Activated CD4-positive, alpha-beta T cell treated with anti-CD3 and anti-CD28 coated beads, Interleukin-2, amount 50 U/mL, for 48 hours (primary cell): ENCODE results near the gene BGLAP.
"Not testable (repeated sequence)": the region's sequence is repeated elsewhere in the genome, so short reads cannot be mapped to it uniquely, and the experiment has no call there.

Experiments
- DNase-seq, 2 experiments: peaks; one replicate each; pipeline ENCODE4 v3.0.0-alpha.2; 2020

Gene BGLAP

DNA sequence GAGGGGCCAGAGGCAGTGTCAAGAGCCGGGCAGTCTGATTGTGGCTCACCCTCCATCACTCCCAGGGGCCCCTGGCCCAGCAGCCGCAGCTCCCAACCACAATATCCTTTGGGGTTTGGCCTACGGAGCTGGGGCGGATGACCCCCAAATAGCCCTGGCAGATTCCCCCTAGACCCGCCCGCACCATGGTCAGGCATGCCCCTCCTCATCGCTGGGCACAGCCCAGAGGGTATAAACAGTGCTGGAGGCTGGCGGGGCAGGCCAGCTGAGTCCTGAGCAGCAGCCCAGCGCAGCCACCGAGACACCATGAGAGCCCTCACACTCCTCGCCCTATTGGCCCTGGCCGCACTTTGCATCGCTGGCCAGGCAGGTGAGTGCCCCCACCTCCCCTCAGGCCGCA is at the start of gene BGLAP:
BGLAP (plus strand) TSS at position 259 of the 400 bp plus-strand sequence; CDS start at position 307, 48 bp downstream.
- DNase-seq = no peak

DNA sequence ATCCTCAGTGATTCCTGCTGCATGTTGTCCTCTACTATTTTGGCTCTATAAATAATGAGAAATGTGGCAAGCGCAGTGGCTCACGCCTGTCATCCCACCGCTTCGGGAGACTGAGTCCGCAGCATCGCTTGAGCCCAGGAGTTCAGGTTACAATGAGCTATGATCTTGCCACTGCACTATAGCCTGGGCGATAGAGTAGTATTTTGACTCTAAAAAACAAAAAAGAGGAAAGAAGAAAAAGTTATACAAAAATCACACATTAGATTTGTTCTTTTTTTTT is 48.8 kb upstream of the BGLAP start:
- DNase-seq = no peak

DNA sequence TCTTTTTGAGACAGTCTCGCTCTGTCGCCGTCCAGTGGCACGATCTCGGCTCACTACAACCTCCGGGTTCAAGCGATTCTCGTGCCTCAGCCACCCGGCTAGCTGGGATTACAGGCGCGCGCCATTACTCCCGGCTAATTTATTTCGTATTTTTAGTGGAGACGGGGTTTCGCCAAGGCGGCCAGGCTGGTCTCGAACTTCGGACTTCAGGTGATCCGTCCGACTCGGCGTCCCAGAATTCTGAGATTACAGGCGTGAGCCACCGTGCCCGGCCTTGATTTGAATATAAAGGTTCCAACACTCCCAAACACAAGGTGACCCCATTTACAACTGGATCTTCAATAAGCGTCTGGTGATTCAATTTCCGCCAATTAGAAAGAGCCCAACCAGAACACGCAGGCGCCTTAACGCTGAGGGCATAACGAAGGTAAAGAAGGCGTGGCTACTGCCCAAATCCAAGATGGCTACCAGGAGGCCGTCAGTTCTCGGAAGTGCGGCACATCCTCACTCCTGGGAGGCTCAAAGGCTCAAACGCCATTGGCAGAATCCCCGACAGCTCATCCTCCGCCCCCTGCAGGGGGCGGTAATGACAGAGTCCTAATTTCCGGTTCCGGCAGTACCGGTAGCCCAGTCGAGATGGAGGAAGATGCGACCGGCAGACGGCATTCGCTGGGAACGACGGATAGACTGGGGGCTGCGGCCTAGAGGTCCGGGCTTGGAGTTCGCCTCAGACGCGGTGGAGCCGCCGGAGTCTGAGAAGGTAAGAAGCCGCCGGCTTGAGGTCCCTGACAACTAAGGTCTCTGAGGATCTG is 48.3 kb upstream of the BGLAP start, which contains the start of gene SLC25A44:
SLC25A44 (plus strand) TSS at position 617 of the 812 bp plus-strand sequence. CDS start 5,744 bp downstream, outside the sequence.
- DNase-seq = peak; percentile 96 to 98

DNA sequence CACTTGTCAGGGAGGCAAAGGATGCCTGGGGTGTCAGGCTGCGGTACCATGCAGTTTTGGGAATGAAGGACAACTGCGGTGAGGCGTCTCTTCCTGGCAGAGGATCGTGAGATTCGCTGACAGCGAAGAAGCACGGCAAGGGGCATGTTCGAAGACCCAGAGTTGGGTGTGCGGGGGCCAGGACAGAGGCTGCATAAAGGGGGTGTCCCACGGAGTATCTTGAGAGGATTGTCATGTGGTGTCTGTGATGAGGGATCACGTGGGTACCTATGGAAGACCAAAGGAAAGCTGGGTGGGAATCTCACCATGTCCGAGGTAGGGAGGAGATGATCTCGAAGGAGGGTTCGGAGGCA is 47.7 kb upstream of the BGLAP start:
- DNase-seq = no peak

DNA sequence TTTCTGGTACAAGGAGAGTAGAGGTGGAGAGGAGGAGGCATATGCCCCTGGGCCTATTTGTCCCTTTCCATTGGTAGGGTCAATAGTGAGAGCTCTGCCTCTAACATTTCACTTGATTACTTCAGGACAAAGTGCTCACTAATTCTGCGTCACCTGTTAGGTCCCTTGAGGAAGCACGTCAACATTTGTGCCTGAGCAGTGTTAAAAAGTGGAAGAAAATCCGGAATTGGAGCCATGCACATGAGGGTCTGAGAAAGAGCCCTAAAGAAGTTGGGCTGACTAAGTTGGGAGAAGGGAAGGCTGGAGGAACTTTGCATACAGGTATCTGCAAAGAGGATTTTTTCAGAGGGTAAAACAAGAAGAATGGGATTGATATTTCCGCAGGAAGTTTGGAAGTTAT is 46.1 kb upstream of the BGLAP start:
- DNase-seq = no peak

DNA sequence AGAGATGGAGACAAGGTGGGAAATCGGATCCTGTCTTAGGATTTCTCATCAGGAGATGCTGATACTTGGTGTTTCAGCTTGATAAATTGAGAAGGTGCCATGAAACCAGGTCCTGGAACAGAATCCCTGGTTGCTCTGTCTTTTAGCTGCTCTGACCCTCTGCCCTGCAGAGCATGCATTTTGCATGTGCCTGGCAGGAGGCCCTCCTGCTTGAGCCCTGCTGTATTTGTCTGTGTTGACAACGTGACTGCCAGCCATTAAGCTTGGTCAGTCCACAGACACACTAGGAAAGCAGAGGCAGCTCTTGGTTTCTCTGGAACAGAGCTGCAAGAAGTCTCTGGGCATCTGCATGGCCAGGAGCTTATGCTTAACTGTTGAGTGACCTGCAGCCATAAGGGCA is 45.5 kb upstream of the BGLAP start:
- DNase-seq = no peak

DNA sequence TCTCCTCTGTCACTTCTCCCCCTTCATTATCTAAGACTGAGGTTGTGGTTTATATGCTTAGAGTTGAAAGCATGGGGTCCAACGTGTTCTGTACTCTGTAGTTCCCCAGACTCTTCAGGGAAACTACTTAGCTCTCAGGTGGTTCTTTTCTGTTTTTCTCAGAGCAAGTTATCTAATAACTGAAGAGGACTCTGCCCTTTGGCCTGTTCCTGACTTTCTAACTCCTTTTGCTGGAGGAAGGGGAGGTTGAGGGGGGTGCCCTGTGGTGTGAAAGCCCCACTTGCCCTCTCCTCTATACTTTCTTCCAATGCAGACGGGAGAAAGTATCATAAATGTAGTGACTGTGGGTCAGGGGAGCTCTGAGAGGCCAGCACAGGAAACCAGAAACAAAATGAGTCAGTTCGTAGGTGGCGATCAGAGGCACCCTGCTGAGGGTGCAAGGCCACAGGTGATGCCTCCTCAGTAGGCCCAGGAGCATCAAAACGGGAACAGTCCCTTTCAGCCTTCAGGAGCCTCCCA is 43.1 kb upstream of the BGLAP start:
- peak; percentile 44 to 58 for DNase-seq

DNA sequence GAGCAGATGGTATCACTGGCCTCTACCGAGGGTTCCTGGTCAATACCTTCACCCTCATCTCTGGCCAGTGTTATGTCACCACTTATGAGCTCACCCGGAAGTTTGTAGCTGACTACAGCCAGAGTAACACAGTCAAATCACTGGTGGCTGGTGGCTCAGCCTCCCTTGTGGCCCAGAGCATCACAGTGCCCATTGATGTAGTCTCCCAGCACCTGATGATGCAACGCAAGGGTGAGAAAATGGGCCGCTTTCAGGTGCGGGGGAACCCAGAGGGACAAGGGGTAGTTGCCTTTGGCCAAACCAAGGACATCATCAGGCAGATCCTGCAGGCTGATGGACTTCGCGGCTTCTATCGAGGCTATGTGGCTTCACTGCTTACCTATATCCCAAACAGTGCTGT is 41.9 kb upstream of the BGLAP start:
- no peak for DNase-seq

DNA sequence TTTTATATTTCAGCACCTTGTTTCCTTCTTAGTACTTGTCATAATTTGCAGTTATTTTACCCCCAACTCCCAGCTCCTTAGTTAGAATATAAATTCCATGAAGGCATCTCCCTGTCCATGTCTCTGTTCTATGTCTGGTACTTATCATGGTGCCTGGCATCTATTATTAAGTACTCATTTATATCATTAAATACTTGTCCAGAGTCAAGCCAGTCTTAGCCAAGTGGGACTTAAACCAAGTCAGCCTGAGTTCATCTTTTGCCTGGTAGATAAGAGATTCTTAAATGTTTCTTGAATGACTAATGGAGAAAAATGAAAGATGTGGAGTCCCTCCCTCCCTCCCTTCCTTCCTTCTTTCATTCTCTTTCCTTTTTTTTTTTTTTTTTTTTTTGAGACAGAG is 38.7 kb upstream of the BGLAP start:
- DNase-seq = no peak

DNA sequence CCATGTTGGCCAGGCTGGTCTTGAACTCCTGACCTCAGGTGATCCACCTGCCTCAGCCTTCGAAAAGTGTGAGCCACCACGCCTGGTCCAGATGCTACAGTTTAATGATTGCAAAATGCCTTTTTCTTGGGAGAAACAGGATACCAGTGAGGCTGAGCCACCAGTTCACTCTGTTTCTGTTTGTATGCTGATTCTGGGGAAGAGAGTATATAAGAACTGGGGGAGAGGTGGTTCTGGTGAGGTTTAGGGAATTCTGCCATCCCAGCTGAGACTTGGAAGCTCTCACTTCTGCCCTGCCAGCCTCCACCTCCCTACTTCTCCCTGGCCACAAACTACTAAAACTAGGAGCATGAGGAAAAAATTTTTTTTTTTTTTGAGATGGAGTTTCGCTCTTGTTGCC is 37.3 kb upstream of the BGLAP start:
- no peak for DNase-seq

DNA sequence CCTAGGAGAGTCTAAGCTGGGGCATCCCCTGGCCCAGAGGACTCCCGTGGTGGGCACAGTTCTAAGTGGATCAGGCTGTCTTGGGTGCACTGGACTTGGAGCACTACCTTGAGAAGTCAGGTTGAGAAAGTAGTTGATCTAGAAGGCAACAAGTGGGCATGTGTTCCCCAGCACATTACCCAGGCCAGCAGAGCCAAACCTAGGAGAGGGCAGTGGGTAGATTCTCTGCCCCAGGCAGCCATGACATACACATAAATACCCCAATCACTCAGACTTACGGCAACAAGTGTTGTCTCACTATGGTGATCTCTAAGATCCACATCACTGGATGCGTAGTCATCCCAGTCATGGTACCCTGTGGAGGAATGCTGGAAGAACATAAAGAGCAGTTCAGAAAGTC is 30.7 kb upstream of the BGLAP start:
- no peak for DNase-seq

DNA sequence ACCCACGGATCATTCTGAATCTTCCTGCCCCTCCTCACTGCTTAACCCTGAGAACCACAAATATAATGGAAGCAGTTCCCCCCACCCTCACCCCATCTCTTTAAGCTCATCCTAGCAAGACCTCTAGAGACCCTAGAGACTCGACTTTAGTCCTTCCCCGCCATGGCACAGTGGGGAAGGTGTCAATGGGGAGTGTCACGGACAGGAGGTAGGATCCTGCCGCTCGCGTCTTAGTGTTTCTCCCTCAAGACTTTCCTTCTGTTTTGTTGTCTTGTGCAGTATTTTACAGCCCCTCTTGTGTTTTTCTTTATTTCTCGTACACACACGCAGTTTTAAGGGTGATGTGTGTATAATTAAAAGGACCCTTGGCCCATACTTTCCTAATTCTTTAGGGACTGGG is 29.9 kb upstream of the BGLAP start:
- DNase-seq = no peak

DNA sequence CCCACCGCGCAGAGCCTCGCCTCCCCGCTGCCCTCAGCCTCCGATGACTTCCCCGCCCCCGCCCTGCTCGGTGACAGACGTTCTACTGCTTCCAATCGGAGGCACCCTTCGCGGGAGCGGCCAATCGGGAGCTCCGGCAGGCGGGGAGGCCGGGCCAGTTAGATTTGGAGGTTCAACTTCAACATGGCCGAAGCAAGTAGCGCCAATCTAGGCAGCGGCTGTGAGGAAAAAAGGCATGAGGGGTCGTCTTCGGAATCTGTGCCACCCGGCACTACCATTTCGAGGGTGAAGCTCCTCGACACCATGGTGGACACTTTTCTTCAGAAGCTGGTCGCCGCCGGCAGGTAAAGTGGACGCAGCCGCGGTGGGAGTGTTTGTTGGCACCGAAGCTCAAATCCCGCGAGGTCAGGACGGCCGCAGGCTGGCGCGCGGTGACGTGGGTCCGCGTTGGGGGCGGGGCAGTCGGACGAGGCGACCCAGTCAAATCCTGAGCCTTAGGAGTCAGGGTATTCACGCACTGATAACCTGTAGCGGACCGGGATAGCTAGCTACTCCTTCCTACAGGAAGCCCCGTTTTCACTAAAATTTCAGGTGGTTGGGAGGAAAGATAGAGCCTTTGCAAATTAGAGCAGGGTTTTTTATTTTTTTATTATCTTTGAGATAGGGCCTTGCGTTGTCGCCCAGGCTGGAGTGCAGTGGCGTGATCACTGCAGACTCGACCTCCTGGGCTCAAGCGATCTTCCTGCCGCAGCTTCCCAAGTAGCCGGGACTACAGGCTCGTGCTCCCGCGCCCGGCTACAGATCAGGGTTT is 28.9 kb upstream of the BGLAP start, which contains the start of gene PMF1:
PMF1 (plus strand) TSS at position 175 of the 811 bp plus-strand sequence; CDS start at position 184, 9 bp downstream.
- DNase-seq = peak; percentile 96 to 98

DNA sequence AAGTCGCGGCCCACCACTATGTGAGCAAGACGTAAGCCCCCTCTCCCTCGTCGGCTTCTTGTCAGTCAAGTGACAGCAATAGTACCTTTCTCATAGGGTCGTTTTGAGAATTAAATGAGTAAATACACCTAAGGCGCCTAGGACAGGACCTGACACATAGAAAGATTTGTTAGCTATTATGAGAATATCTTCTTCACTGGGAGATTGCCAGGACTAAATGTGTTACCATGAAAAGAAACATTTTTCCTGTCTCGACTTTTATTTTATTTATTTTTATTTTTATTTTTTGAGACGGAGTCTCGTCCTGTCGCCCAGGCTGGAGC is 28.4 kb upstream of the BGLAP start:
- DNase-seq = no peak

DNA sequence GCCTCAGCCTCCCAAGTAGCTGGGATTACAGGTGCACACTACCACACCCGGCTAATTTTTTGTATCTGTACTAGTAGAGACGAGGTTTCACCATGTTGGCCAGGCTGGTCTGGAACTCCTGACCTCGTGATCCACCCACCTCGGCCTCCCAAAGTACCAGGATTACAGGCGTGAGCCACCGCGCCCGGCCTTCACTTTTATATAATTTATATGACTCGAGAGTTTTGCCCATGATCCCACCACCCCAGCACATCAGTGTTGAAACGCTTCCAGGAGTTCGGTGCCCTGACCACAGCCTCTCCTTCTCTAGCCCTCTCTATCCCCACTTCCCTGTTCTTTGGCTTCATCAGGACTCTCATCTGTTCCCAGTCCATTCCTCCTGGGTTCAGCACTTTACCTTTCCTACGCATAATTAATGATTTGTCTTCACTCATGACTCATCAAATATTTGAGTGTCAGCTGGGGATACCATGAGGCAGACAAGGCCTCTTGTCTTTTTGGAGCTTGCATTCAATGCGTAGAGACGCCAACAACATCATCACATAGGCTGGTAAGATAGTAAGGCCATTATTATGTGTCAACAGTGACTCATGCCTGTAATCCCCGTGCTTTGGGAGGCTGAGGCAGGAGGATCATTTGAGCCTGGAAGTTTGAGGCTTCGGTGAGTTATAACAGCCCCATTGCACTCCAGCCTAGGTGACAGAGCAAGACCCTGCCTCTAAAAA is 27.8 kb upstream of the BGLAP start:
- no peak for DNase-seq

DNA sequence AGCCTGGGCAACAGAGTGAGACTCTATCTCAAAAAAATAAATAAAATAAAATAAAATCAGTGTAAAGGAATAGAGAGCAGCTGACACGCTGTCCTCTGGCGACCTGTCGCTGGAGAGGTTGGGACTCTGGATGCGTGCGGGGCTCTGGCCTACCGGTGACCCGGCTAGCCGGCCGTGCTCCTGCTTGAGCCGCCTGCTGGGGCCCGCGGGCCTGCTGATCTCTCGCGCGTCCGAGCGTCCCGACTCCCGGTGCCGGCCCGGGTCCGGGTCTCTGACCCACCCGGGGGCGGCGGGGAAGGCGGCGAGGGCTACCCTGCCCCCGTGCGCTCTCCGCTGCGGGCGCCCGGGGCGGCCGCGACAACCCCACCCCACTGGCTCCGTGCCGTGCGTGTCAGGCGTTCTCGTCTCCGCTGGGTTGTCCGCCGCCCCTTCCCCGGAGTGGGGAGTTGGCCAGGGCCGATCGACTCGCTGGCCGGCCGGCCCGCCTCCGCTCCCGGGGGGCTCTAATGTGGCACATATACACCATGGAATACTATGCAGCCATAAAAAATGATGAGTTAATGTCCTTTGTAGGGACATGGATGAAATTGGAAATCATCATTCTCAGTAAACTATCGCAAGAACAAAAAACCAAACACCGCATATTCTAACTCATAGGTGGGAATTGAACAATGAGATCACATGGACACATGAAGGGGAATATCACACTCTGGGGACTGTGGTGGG is 25.5 kb upstream of the BGLAP start:
- DNase-seq = not testable (repeated sequence)

DNA sequence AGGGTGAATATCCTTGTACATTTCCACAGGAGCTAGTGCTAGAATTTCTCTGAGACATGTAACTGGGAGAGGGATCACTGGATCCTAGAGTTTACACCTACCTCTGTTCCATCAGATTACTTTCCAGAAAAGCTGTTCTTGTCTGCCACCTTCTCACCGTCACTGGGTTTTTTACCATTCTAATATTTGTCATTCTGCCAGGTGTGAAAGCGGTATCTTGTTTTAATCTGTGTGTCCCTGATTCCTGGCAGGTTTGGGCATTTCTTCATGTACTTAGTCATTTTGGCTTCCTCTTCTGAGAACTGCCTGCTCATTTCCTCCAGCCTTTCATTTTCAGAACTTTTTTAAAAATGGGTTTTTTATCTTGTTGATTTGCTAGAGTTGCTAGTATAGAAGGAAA is 24.1 kb upstream of the BGLAP start:
- DNase-seq = no peak

DNA sequence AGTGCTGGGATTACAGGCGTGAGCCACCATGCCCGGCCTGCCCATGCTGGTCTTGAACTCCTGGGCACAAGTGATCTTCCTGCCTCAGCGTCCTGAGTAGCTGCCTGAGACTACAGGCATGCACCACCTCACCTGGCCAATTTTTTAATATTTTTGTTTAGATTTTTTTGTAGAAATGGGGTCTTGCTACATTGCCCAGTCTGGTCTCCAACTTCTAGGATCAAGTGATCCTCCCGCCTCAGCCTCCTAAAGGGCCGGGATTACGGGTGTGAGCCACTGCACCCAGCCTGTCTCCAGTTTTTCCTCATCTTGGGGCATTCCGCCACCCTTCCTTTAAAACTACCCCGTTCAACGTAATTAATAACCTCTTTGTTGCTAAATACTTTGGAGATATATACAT is 21.8 kb upstream of the BGLAP start:
- DNase-seq = no peak

DNA sequence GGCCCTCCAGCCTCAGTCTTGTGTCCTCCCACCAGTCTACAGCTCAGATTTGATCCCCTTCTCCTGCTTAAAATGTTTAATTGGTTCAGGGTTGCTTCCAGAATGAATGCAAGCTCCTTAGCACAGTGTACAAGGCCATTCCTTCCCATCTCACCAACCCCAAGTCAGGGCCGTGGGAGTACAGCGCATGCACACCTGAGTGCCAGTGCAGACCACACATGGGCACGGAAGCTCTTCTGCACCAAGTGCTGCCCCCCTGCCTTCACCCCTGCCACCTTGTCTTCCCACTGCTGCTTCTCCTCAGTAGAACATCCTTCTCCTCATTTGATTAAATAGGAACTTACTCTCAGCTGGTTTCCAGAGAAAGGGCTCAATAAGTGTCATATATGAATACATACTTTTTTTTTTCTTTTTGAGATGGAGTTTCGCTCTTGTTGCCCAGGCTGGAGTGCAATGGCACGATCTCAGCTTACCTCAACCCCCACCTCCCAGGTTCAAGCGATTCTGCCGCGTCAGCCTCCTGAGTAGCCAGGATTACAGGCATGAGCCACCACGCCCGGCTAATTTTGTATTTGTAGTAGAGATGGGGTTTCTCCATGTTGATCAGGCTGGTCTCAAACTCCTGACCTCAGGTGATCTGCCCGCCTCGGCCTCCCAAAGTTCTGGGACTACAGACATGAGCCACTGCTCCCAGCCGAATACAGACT is 19.8 kb upstream of the BGLAP start:
- peak in 1 of 2 experiments; percentile 53 for DNase-seq

DNA sequence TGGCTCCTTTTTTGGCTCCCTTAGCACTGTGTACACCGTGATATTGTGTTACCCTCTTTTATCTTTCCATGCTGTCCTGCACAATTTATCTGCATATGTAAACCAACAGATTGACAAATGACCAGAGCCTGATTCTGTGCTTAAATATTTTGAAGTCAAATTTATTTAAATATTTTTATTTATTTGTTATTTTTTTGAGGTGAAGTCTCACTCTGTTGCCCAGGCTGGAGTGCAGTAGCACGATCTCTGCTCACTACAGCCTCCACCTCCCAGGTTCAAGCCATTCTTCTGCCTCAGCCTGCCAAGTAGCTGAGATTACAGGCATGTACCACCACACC is 16.3 kb upstream of the BGLAP start:
- DNase-seq = no peak

DNA sequence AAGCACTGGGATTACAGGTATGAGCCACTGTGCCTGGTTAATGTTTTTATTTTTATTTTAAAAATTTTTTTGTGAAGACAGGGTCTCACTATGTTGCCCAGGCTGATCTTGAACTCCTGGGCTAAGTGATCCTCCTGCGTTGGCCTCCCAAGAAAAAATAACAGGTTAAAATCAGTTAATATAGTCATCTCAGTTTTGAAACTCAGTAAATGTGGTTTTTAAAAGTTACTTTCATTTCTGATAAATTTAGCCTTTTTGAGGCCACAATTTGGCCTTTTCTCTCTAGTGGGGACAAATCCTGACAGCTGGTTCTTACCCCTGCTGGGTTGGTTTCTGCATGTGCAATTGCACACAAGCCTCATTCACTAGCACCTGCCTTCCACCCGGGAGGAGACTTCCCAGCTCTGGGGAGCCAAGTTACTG is 15.9 kb upstream of the BGLAP start:
- DNase-seq = peak in 1 of 2 experiments; percentile 52

DNA sequence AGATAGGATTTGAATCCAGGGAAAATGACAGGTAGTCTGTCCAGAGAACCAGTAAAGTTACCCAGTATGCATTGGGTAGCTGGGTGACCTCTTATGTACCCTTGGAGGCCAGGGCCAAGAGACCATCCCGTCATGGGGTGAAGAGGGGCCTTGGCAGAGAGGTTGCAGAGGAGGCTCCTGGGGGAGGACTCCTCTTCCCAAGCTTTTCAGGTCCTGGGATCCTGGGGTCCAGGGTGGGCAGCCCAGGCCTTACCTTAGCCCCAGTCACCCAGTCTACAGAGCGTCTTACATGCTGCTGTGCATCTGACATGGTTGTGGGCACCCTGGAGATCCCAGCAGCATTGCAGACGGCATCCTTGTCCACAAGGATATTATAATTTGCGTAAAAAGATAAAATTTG is 15.2 kb upstream of the BGLAP start:
- DNase-seq = no peak
